Mesenchymal stem cell (in vitro differentiated cells and primary cell): Measurements from ENCODE around the gene SARS2.
A peak's percentile ranks its signal among the peaks of the same experiment; 100 is the strongest.

ENCODE experiments used
- DNase-seq: peaks from one replicate; pipeline ENCODE4 v3.0.0-alpha.2; 2013
- H2AFZ ChIP-seq: one replicate; pipeline ENCODE4 v1.6.1; 2013; ENCODE audit warnings: low read depth, mild to moderate bottlenecking, control low read depth, inconsistent platforms, low read length, moderate library complexity
- H2AK5ac ChIP-seq: 2 replicates; pipeline ENCODE4 v1.6.1; 2013; ENCODE audit warnings: low read length, moderate library complexity, mild to moderate bottlenecking, inconsistent platforms; ENCODE audit not compliant: severe bottlenecking
- H2BK120ac ChIP-seq: one replicate; pipeline ENCODE4 v1.6.1; 2013; ENCODE audit warnings: low read depth, mild to moderate bottlenecking, inconsistent platforms, low read length, moderate library complexity
- H2BK12ac ChIP-seq, 2 experiments: one replicate each; pipeline ENCODE4 v1.6.1; 2013; ENCODE audit warnings: inconsistent platforms in 2 of 2, low read length in 2 of 2, mild to moderate bottlenecking in 2 of 2, moderate library complexity in 2 of 2, control low read depth in 1 of 2
- H2BK15ac ChIP-seq: one replicate; pipeline ENCODE4 v1.6.1; 2013; ENCODE audit warnings: mild to moderate bottlenecking, low read depth, inconsistent platforms; ENCODE audit not compliant: poor library complexity, severe bottlenecking
- H2BK5ac ChIP-seq: 2 replicates; pipeline ENCODE4 v1.6.1; 2013; ENCODE audit warnings: low read depth, mild to moderate bottlenecking, low read length, control low read depth, inconsistent platforms; ENCODE audit not compliant: poor library complexity, severe bottlenecking
- H3K14ac ChIP-seq, 2 experiments: one replicate each; pipeline ENCODE4 v1.6.1; 2013; ENCODE audit warnings: inconsistent platforms in 2 of 2, low read length in 2 of 2, control low read depth in 1 of 2, mild to moderate bottlenecking in 1 of 2, moderate library complexity in 1 of 2
- H3K18ac ChIP-seq, 2 experiments: one replicate each; pipeline ENCODE4 v1.6.1; 2013; ENCODE audit warnings: inconsistent platforms in 2 of 2, low read length in 2 of 2, control low read depth in 1 of 2, low read depth in 1 of 2, mild to moderate bottlenecking in 1 of 2
- H3K23ac ChIP-seq, 2 experiments: one replicate each; pipeline ENCODE4 v1.6.1; 2013; ENCODE audit warnings: inconsistent platforms in 2 of 2, low read length in 2 of 2, mild to moderate bottlenecking in 2 of 2, moderate library complexity in 2 of 2, control low read depth in 1 of 2
- H3K27ac ChIP-seq: 2 replicates; pipeline ENCODE4 v1.5.1; 2013; ENCODE audit warnings: mild to moderate bottlenecking, moderate library complexity, low read length, control low read depth, inconsistent platforms; ENCODE audit not compliant: poor library complexity, severe bottlenecking
- H3K27me3 ChIP-seq, 2 experiments: 2 replicates each; pipeline versions ENCODE4 v1.6.1 to v1.7.0; 2013; ENCODE audit warnings: low read length in 2 of 2, mild to moderate bottlenecking in 2 of 2, moderate library complexity in 2 of 2, control low read depth in 1 of 2, inconsistent platforms in 1 of 2; ENCODE audit not compliant: control insufficient read depth in 1 of 2, insufficient read depth in 1 of 2
- H3K36me3 ChIP-seq, 2 experiments: 2 replicates each; pipeline versions ENCODE4 v1.6.1 to v1.7.0; 2013; ENCODE audit warnings: low read length in 2 of 2, control low read depth in 1 of 2, inconsistent platforms in 1 of 2, low read depth in 1 of 2, mild to moderate bottlenecking in 1 of 2; ENCODE audit not compliant: insufficient read depth in 2 of 2, control insufficient read depth in 1 of 2
- H3K4ac ChIP-seq, 2 experiments: one replicate each; pipeline ENCODE4 v1.6.1; 2013; ENCODE audit warnings: inconsistent platforms in 2 of 2, low read length in 2 of 2, mild to moderate bottlenecking in 2 of 2, moderate library complexity in 2 of 2, control low read depth in 1 of 2, low read depth in 1 of 2
- H3K4me1 ChIP-seq: 2 replicates; pipeline ENCODE4 v1.6.1; 2013; ENCODE audit warnings: low read depth, low read length, control low read depth; ENCODE audit not compliant: control insufficient read depth, insufficient read depth
- H3K4me2 ChIP-seq: 2 replicates; pipeline ENCODE4 v1.6.1; 2013; ENCODE audit warnings: low read length, mild to moderate bottlenecking, inconsistent platforms; ENCODE audit not compliant: poor library complexity, severe bottlenecking
- H3K4me3 ChIP-seq, 2 experiments: 2 replicates each; pipeline versions ENCODE4 v1.5.1 to v1.7.0; 2013; ENCODE audit warnings: low read length in 2 of 2, mild to moderate bottlenecking in 2 of 2, control low read depth in 1 of 2, low read depth in 1 of 2; ENCODE audit not compliant: insufficient read depth in 1 of 2
- H3K79me1 ChIP-seq: replicated peaks from 2 replicates; pipeline ENCODE4 v1.6.1; 2013; ENCODE audit warnings: mild to moderate bottlenecking, control low read depth, low read length, inconsistent platforms; ENCODE audit not compliant: poor library complexity, severe bottlenecking
- H3K9ac ChIP-seq: 2 replicates; pipeline ENCODE4 v1.7.0; 2013; ENCODE audit warnings: mild to moderate bottlenecking, low read length, moderate library complexity
- H3K9me3 ChIP-seq: 2 replicates; pipeline ENCODE4 v1.7.0; 2013; ENCODE audit warnings: mild to moderate bottlenecking, low read length; ENCODE audit not compliant: control insufficient read depth
- H4K8ac ChIP-seq: one replicate; pipeline ENCODE4 v1.6.1; 2013; ENCODE audit warnings: inconsistent platforms, mild to moderate bottlenecking, low read length, moderate library complexity
- H4K91ac ChIP-seq: one replicate; pipeline ENCODE4 v1.6.1; 2013; ENCODE audit warnings: mild to moderate bottlenecking, low read length, inconsistent platforms
- WGBS: methylation state at CpG from one replicate; pipeline ENCODE4 v1.1.7; 2013; ENCODE audit warnings: mixed read lengths; 5-methylcytosine and 5-hydroxymethylcytosine counted together

Gene SARS2

DNA sequence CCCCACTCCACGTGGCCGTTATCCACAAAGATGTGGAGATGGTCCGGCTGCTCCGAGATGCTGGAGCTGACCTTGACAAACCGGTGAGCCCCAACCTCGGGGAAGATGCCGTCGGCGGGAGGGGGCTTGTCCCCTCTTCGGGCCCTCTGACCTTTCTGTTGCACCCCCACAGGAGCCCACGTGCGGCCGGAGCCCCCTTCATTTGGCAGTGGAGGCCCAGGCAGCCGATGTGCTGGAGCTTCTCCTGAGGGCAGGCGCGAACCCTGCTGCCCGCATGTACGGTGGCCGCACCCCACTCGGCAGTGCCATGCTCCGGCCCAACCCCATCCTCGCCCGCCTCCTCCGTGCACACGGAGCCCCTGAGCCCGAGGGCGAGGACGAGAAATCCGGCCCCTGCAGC is 23.3 kb downstream of the SARS2 start:
- no peak overlapping the region for H4K91ac ChIP-seq
- peaks cover 4% of the 10 kb centered on the region for H3K4me1 ChIP-seq
- no peak overlapping the region for H3K4me3 ChIP-seq
- no peak overlapping the region for H3K27ac ChIP-seq
- no peaks in the 10 kb centered on the region for H3K9me3 ChIP-seq
- no peak overlapping the region for H2AFZ ChIP-seq
- no peak overlapping the region for H3K23ac ChIP-seq
- peaks cover 6 to 8% of the 10 kb centered on the region in 2 experiments for H3K27me3 ChIP-seq
- no peak overlapping the region for H3K4ac ChIP-seq
- no peak overlapping the region for H2BK5ac ChIP-seq
- H3K36me3 ChIP-seq = peaks cover 36 to 45% of the 10 kb centered on the region in 2 experiments
- no peak overlapping the region for H2BK120ac ChIP-seq
- DNase-seq = no peak
- H3K79me1 ChIP-seq = peaks cover 18% of the 10 kb centered on the region
- no peak overlapping the region for H3K9ac ChIP-seq
- no peak overlapping the region for H3K4me2 ChIP-seq
- H2BK12ac ChIP-seq = no peak overlapping the region
- WGBS = 96% methylated on average over 29 of the region's 29 CpGs
- no peak overlapping the region for H2AK5ac ChIP-seq
- no peak overlapping the region for H2BK15ac ChIP-seq
- H3K14ac ChIP-seq = no peak overlapping the region
- H4K8ac ChIP-seq = no peak overlapping the region
- H3K18ac ChIP-seq = no peak overlapping the region

DNA sequence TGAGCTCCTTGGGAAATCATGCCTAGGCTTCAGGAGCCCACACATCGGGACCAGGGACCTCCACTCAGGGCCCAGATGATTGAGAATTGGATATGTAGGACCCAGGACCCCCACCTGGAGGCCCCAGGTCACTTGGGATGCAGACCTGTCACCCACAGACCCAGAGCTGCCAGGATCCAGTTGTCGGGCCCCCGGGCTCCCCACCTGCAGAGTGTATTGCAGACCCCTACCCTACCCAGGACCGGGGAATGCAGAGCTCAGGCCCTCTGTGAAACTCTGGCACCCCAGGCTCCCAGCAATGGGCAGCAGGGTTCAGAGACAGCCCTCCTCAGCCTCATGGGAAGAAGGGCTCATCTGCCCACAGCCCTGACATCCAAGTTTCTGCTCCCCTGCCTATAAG is 24.9 kb downstream of the SARS2 start:
- Histone ChIP-seq H3K4ac (no peak overlapping the region), H2AK5ac (no peak overlapping the region), H2BK12ac (no peak overlapping the region), H3K9me3 (no peaks in the 10 kb centered on the region), H3K27me3 (no peaks in the 10 kb centered on the region), H3K4me1 (no peaks in the 10 kb centered on the region), H3K79me1 (peaks cover 24% of the 10 kb centered on the region), H2AFZ (no peak overlapping the region), H2BK120ac (no peak overlapping the region), H3K4me3 (no peak overlapping the region), H2BK15ac (no peak overlapping the region), H3K36me3 (peaks cover 36 to 45% of the 10 kb centered on the region in 2 experiments), H3K23ac (no peak overlapping the region), H3K18ac (no peak overlapping the region), H4K91ac (no peak overlapping the region), H4K8ac (no peak overlapping the region), H3K4me2 (no peak overlapping the region), H2BK5ac (no peak overlapping the region), H3K27ac (no peak overlapping the region), H3K9ac (no peak overlapping the region), H3K14ac (no peak overlapping the region)
- DNase-seq = no peak
- 98% methylated on average over 4 of the region's 4 CpGs for WGBS

DNA sequence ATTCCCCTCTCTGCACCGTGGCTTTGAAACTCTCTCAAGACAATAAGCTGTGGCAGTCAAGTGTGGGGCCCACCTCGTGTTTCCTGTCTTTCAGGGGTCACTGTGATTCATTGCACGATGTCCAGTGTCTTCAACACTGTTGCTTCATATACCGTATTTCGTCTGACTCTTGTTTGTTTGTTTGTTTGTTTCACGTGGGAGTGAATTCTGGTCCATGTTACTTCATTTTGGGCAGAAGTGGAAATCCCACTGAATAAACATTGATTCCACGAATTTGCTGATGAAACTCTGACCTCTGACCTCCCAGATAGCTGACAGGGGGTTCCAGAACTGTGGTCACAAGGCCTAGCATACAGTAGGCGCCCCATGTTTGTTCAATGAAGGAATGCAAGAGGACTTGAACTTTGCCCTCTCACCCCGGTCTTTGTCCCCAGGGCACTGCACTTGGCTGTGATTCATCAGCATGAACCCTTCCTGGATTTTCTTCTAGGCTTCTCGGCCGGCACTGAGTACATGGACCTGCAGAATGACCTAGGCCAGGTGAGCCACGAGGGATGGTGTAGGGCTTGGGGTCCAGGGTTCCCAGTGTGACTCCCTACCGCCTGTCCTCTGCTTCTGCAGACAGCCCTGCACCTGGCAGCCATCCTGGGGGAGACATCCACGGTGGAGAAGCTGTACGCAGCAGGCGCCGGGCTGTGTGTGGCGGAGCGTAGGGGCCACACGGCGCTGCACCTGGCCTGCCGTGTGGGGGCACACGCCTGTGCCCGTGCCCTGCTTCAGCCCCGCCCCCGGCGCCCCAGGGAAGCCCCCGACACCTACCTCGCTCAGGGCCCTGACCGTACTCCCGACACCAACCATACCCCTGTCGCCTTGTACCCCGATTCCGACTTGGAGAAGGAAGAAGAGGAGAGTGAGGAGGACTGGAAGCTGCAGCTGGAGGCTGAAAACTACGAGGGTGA is 25.7 kb downstream of the SARS2 start:
- H3K9ac ChIP-seq = no peak overlapping the region
- H2BK5ac ChIP-seq = no peak overlapping the region
- H3K4me1 ChIP-seq = no peaks in the 10 kb centered on the region
- WGBS = 94% methylated on average over 34 of the region's 35 CpGs
- no peak overlapping the region for H2BK15ac ChIP-seq
- no peak overlapping the region for H3K4ac ChIP-seq
- no peak overlapping the region for H4K91ac ChIP-seq
- no peak overlapping the region for H2BK120ac ChIP-seq
- no peak overlapping the region for H3K4me3 ChIP-seq
- H2AFZ ChIP-seq = no peak overlapping the region
- no peaks in the 10 kb centered on the region for H3K9me3 ChIP-seq
- H3K27ac ChIP-seq = no peak overlapping the region
- no peaks in the 10 kb centered on the region for H3K27me3 ChIP-seq
- no peak overlapping the region for H2AK5ac ChIP-seq
- no peak overlapping the region for H3K23ac ChIP-seq
- no peak overlapping the region for H3K18ac ChIP-seq
- no peak overlapping the region for H3K4me2 ChIP-seq
- H2BK12ac ChIP-seq = no peak overlapping the region
- peak; percentile 22 for DNase-seq
- peaks cover 24% of the 10 kb centered on the region for H3K79me1 ChIP-seq
- peak overlapping the region; percentile 22 for H4K8ac ChIP-seq
- H3K36me3 ChIP-seq = peaks cover 36 to 45% of the 10 kb centered on the region in 2 experiments
- H3K14ac ChIP-seq = no peak overlapping the region

DNA sequence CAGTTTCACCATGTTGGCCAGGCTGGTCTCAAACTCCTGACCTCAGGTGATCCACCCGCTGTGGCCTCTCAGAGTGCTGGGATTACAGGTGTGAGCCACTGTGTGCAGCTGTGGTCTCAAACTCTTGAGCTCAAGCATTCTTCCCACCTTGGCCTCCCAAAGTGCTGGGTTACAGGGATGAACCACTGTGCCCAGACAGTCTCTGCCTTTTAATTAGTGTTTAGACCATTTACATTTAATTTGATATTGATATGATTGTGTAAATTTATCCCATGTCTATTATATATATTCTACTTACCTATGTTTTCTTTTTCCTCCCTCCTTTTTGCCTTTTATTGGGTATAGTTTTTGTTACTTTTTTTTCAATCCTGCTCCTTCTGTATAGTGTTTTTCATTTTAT is 28.9 kb downstream of the SARS2 start:
- H3K18ac ChIP-seq = no peak overlapping the region
- no peak overlapping the region for H3K9ac ChIP-seq
- no peak overlapping the region for H4K91ac ChIP-seq
- no peak overlapping the region for H2BK15ac ChIP-seq
- WGBS = 95% methylated on average over 1 of the region's 1 CpG
- H3K4me1 ChIP-seq = peaks cover 13% of the 10 kb centered on the region
- H2AK5ac ChIP-seq = no peak overlapping the region
- H3K14ac ChIP-seq = no peak overlapping the region
- H3K4me3 ChIP-seq = no peak overlapping the region
- H3K27me3 ChIP-seq = no peaks in the 10 kb centered on the region
- H3K4ac ChIP-seq = no peak overlapping the region
- no peak overlapping the region for H2BK120ac ChIP-seq
- no peak overlapping the region for H3K27ac ChIP-seq
- no peak for DNase-seq
- H3K9me3 ChIP-seq = no peaks in the 10 kb centered on the region
- peaks cover 20 to 23% of the 10 kb centered on the region in 2 experiments for H3K36me3 ChIP-seq
- no peak overlapping the region for H2BK12ac ChIP-seq
- no peak overlapping the region for H2AFZ ChIP-seq
- H4K8ac ChIP-seq = no peak overlapping the region
- H3K79me1 ChIP-seq = peaks cover 42% of the 10 kb centered on the region
- H3K23ac ChIP-seq = no peak overlapping the region
- H3K4me2 ChIP-seq = no peak overlapping the region
- H2BK5ac ChIP-seq = no peak overlapping the region
